WTC11 (cell line): ENCODE data around the gene DCUN1D2. TPM values are rescaled to one million over a fixed set of nuclear protein-coding genes. Genes with fewer than 3 reads are reported as not detected.

Source experiments
- ATAC-seq: fragments of 200-7000 bp; cut with Tn5 transposase; 2 replicates; pipeline ENCODE4 v1.10.0; 2021; ENCODE audit warnings: mild to moderate bottlenecking, moderate library complexity
- CTCF ChIA-PET: fragments of 300-600 bp; sonication (Branson Sonifier 250); formaldehyde crosslinking; loops from one replicate; lab custom pipeline; 2021; ENCODE audit warnings: antibody characterized with exemption; lab: Charles Lee
- POLR2A ChIA-PET: fragments of 350-600 bp; sonication (Branson Sonifier 250); formaldehyde crosslinking; loops from one replicate; lab custom pipeline; 2021; ENCODE audit warnings: antibody characterized with exemption; lab: Charles Lee
- DNase-seq: peaks from one replicate; pipeline ENCODE4 v3.0.0; 2021; ENCODE audit warnings: low spot score
- H3K27ac Mint-ChIP-seq: 2 replicates; pipeline ENCODE4 v1.8.0; 2021; ENCODE audit warnings: mixed read lengths
- H3K27me3 Mint-ChIP-seq: 2 replicates; pipeline ENCODE4 v1.8.0; 2021; ENCODE audit warnings: low read depth, mild to moderate bottlenecking, moderate library complexity, mixed read lengths
- H3K36me3 Mint-ChIP-seq: 2 replicates; pipeline ENCODE4 v1.8.0; 2021; ENCODE audit warnings: mixed read lengths
- H3K4me1 Mint-ChIP-seq: 2 replicates; pipeline ENCODE4 v1.8.0; 2022; ENCODE audit warnings: mixed read lengths
- H3K4me3 Mint-ChIP-seq: 2 replicates; pipeline ENCODE4 v1.8.0; 2021; ENCODE audit warnings: mild to moderate bottlenecking, moderate library complexity, mixed read lengths
- H3K9me3 Mint-ChIP-seq: 2 replicates; pipeline ENCODE4 v1.8.0; 2021; ENCODE audit warnings: mixed read lengths
- ELF4 ChIP-seq: sonication (generic); formaldehyde crosslinking; IDR thresholded peaks from 2 replicates; pipeline ENCODE4 v1.8.1; 2022; ENCODE audit warnings: low read depth, mild to moderate bottlenecking, moderate library complexity, missing genetic modification reagents
- FOXJ3 ChIP-seq: sonication (generic); formaldehyde crosslinking; IDR thresholded peaks from 2 replicates; pipeline ENCODE4 v1.9.0; 2021; ENCODE audit warnings: missing genetic modification reagents, mild to moderate bottlenecking, borderline replicate concordance
- IRF2 ChIP-seq: sonication (generic); formaldehyde crosslinking; IDR thresholded peaks from 2 replicates; pipeline ENCODE4 v1.8.0; 2022; ENCODE audit warnings: low read depth, missing genetic modification reagents, borderline replicate concordance
- JUN ChIP-seq: sonication (generic); formaldehyde crosslinking; IDR thresholded peaks from 2 replicates; pipeline ENCODE4 v1.8.0; 2023; ENCODE audit warnings: mild to moderate bottlenecking, missing genetic modification reagents
- KAT7 ChIP-seq: sonication (generic); formaldehyde crosslinking; IDR thresholded peaks from 2 replicates; pipeline ENCODE4 v1.8.1; 2023; ENCODE audit warnings: missing genetic modification reagents, mild to moderate bottlenecking, borderline replicate concordance
- OVOL2 ChIP-seq: fragments of 250-450 bp; sonication (Bioruptor Pico); IDR thresholded peaks from 2 replicates; pipeline ENCODE4 v1.9.0; 2021; ENCODE audit warnings: mild to moderate bottlenecking, borderline replicate concordance
- PRRX2 ChIP-seq: fragments of 250-450 bp; sonication (Bioruptor Pico); IDR thresholded peaks from 2 replicates; pipeline ENCODE4 v1.8.0; 2021; ENCODE audit warnings: mild to moderate bottlenecking
- SP1 ChIP-seq: sonication (generic); formaldehyde crosslinking; conservative IDR thresholded peaks from 2 replicates; pipeline ENCODE4 v1.8.1; 2022; ENCODE audit warnings: missing genetic modification reagents
- TEAD1 ChIP-seq: sonication (generic); formaldehyde crosslinking; IDR thresholded peaks from 2 replicates; pipeline ENCODE4 v1.8.0; 2022; ENCODE audit warnings: mild to moderate bottlenecking, missing genetic modification reagents
- ZNF121 ChIP-seq: sonication (generic); formaldehyde crosslinking; IDR thresholded peaks from 2 replicates; pipeline ENCODE4 v1.8.0; 2023; ENCODE audit warnings: missing genetic modification reagents
- ZNF138 ChIP-seq: sonication (generic); formaldehyde crosslinking; conservative IDR thresholded peaks from 2 replicates; pipeline ENCODE4 v1.8.1; 2022; ENCODE audit warnings: mild to moderate bottlenecking, moderate library complexity, missing genetic modification reagents
- ZNF671 ChIP-seq: fragments of 250-450 bp; sonication (Bioruptor Pico); IDR thresholded peaks from 2 replicates; pipeline ENCODE4 v1.8.0; 2021; ENCODE audit warnings: mild to moderate bottlenecking
- total RNA-seq: library from RNA; stranded (reverse); gene quantifications from 3 replicates; pipeline ENCODE4 v1.2.3, GENCODE V29; 2021
- TF ChIP-seq, protein P1 (sequence below): sonication (generic); formaldehyde crosslinking; conservative IDR thresholded peaks from 2 replicates; pipeline ENCODE4 v1.8.1; 2023; ENCODE audit warnings: mild to moderate bottlenecking, low read depth, missing genetic modification reagents, moderate library complexity
- TF ChIP-seq, protein P2 (sequence below): sonication (generic); formaldehyde crosslinking; IDR thresholded peaks from 2 replicates; pipeline ENCODE4 v1.8.1; 2022; ENCODE audit warnings: mild to moderate bottlenecking, moderate library complexity, missing genetic modification reagents
- TF ChIP-seq, protein P3 (sequence below): fragments of 250-450 bp; sonication (Bioruptor Pico); IDR thresholded peaks from 2 replicates; pipeline ENCODE4 v1.9.0; 2021; ENCODE audit warnings: mild to moderate bottlenecking
- TF ChIP-seq, protein P4 (sequence below): sonication (generic); formaldehyde crosslinking; IDR thresholded peaks from 2 replicates; pipeline ENCODE4 v1.8.1; 2023; ENCODE audit warnings: mild to moderate bottlenecking, missing genetic modification reagents
- TF ChIP-seq, protein P5 (sequence below): sonication (generic); formaldehyde crosslinking; IDR thresholded peaks from 2 replicates; pipeline ENCODE4 v1.8.0; 2022; ENCODE audit warnings: missing genetic modification reagents
- TF ChIP-seq, protein P6 (sequence below): sonication (generic); formaldehyde crosslinking; IDR thresholded peaks from 2 replicates; pipeline ENCODE4 v1.8.0; 2022; ENCODE audit warnings: mild to moderate bottlenecking, missing genetic modification reagents
- TF ChIP-seq, protein P7 (sequence below): fragments of 200-600 bp; IDR thresholded peaks from 2 replicates; pipeline ENCODE4 v1.8.0; 2022; ENCODE audit warnings: antibody characterized with exemption

The DCUN1D2 gene
- total RNA-seq, 1 experiment from 2014 or later, result 42.5 TPM

DNA sequence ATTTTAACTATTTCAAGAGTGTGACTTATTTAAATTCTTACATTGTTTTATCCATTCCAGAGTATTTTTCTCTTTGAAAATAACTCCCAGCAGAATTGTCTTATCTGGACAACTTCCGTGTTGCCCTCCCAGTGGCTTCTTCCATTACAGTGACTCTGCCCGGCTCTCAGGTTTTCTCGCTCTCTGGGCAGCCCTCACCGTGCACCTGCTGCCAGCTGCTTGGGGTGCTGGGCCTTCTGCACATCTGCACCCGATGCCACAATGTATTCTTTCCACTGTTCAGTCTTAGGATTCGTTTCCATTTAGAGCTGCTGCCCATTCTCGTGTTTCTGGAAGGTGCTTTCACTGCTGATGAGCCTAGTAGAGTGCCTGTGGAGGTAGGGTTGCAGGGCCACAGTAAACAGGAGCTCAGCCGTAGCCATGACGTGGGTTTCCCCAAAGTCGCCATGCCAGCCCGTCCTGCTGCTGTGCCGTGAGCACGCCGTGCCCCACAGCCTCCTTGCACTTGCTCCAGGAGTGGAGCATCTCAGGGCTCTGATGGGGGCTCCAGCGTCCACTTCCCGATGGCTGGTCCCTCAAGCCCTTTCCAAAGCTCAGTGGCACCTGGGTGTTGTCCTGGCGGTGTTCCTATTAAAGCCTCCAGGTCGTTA, 46.1 kb upstream of the DCUN1D2 start:
- TF ChIP-seq ELF4 (no peak), PRRX2 (CRISPR knock-in tag) (no peak), OVOL2 (CRISPR knock-in tag) (no peak), ZNF138 (CRISPR knock-in tag) (no peak)
- TF ChIP-seq, protein P1, sequence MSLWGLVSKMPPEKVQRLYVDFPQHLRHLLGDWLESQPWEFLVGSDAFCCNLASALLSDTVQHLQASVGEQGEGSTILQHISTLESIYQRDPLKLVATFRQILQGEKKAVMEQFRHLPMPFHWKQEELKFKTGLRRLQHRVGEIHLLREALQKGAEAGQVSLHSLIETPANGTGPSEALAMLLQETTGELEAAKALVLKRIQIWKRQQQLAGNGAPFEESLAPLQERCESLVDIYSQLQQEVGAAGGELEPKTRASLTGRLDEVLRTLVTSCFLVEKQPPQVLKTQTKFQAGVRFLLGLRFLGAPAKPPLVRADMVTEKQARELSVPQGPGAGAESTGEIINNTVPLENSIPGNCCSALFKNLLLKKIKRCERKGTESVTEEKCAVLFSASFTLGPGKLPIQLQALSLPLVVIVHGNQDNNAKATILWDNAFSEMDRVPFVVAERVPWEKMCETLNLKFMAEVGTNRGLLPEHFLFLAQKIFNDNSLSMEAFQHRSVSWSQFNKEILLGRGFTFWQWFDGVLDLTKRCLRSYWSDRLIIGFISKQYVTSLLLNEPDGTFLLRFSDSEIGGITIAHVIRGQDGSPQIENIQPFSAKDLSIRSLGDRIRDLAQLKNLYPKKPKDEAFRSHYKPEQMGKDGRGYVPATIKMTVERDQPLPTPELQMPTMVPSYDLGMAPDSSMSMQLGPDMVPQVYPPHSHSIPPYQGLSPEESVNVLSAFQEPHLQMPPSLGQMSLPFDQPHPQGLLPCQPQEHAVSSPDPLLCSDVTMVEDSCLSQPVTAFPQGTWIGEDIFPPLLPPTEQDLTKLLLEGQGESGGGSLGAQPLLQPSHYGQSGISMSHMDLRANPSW (CRISPR knock-in tag), result no peak
- TF ChIP-seq, protein P2, sequence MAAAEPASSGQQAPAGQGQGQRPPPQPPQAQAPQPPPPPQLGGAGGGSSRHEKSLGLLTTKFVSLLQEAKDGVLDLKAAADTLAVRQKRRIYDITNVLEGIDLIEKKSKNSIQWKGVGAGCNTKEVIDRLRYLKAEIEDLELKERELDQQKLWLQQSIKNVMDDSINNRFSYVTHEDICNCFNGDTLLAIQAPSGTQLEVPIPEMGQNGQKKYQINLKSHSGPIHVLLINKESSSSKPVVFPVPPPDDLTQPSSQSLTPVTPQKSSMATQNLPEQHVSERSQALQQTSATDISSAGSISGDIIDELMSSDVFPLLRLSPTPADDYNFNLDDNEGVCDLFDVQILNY, result no peak
- TF ChIP-seq, protein P3, sequence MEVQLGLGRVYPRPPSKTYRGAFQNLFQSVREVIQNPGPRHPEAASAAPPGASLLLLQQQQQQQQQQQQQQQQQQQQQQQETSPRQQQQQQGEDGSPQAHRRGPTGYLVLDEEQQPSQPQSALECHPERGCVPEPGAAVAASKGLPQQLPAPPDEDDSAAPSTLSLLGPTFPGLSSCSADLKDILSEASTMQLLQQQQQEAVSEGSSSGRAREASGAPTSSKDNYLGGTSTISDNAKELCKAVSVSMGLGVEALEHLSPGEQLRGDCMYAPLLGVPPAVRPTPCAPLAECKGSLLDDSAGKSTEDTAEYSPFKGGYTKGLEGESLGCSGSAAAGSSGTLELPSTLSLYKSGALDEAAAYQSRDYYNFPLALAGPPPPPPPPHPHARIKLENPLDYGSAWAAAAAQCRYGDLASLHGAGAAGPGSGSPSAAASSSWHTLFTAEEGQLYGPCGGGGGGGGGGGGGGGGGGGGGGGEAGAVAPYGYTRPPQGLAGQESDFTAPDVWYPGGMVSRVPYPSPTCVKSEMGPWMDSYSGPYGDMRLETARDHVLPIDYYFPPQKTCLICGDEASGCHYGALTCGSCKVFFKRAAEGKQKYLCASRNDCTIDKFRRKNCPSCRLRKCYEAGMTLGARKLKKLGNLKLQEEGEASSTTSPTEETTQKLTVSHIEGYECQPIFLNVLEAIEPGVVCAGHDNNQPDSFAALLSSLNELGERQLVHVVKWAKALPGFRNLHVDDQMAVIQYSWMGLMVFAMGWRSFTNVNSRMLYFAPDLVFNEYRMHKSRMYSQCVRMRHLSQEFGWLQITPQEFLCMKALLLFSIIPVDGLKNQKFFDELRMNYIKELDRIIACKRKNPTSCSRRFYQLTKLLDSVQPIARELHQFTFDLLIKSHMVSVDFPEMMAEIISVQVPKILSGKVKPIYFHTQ (CRISPR knock-in tag), result no peak
- TF ChIP-seq, protein P4, sequence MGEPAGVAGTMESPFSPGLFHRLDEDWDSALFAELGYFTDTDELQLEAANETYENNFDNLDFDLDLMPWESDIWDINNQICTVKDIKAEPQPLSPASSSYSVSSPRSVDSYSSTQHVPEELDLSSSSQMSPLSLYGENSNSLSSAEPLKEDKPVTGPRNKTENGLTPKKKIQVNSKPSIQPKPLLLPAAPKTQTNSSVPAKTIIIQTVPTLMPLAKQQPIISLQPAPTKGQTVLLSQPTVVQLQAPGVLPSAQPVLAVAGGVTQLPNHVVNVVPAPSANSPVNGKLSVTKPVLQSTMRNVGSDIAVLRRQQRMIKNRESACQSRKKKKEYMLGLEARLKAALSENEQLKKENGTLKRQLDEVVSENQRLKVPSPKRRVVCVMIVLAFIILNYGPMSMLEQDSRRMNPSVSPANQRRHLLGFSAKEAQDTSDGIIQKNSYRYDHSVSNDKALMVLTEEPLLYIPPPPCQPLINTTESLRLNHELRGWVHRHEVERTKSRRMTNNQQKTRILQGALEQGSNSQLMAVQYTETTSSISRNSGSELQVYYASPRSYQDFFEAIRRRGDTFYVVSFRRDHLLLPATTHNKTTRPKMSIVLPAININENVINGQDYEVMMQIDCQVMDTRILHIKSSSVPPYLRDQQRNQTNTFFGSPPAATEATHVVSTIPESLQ (CRISPR knock-in tag), result no peak
- Mint-ChIP-seq H3K27me3 (no peaks in the 10 kb centered on the region), H3K4me1 (peaks cover 12% of the 10 kb centered on the region), H3K27ac (no peak overlapping the region; the same call in 1 of the 2 replicates), H3K9me3 (no peaks in the 10 kb centered on the region), H3K36me3 (peaks cover 13% of the 10 kb centered on the region), H3K4me3 (no peak overlapping the region)
- ATAC-seq (no peak), DNase-seq (no peak)
- POLR2A ChIA-PET, result no interaction called here
- CTCF ChIA-PET, result interaction anchor here (1.0 kb wide), 1 partner anchor 25 kb away, joined by 5 read pairs; no protein-coding TSS in a partner anchor

DNA sequence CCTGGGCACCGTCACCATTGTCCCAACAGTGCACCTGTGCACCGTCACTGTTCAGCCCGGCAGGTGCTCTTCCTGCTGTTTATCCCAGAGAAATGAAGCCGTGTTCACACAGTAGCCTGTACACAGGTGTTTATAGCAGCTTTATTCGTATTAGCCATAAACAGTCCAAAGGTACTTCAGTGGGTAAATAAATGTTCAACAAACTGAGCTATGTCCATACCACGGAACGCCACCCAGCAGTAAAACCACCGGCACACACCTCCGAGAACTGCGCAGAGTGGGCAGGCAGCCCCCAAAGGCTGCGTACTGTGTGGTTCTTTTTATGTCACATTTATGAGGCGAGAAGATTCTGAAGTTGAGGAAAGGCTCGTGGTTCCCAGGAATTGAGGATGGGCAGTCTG, 44.9 kb upstream of the DCUN1D2 start:
- peaks cover 18% of the 10 kb centered on the region for H3K4me1 Mint-ChIP-seq
- ChIA-PET CTCF (no interaction called here), POLR2A (no interaction called here)
- 0 out of 2 replicates have a peak overlapping the region, but pooled peaks have one; percentile 20 for H3K27ac Mint-ChIP-seq
- ATAC-seq, result no peak
- no peak overlapping the region for H3K4me3 Mint-ChIP-seq
- no peak for DNase-seq
- H3K36me3 Mint-ChIP-seq, result peaks cover 12% of the 10 kb centered on the region; the same call in 1 of the 2 replicates
- H3K27me3 Mint-ChIP-seq, result no peaks in the 10 kb centered on the region
- no peaks in the 10 kb centered on the region for H3K9me3 Mint-ChIP-seq
- no peak for TF ChIP-seq FOXJ3 (CRISPR knock-in tag)
- no peak for TF ChIP-seq ZNF671 (CRISPR knock-in tag)
- no peak for TF ChIP-seq KAT7
- TF ChIP-seq SP1 (CRISPR knock-in tag), result no peak
- TF ChIP-seq, protein P5, sequence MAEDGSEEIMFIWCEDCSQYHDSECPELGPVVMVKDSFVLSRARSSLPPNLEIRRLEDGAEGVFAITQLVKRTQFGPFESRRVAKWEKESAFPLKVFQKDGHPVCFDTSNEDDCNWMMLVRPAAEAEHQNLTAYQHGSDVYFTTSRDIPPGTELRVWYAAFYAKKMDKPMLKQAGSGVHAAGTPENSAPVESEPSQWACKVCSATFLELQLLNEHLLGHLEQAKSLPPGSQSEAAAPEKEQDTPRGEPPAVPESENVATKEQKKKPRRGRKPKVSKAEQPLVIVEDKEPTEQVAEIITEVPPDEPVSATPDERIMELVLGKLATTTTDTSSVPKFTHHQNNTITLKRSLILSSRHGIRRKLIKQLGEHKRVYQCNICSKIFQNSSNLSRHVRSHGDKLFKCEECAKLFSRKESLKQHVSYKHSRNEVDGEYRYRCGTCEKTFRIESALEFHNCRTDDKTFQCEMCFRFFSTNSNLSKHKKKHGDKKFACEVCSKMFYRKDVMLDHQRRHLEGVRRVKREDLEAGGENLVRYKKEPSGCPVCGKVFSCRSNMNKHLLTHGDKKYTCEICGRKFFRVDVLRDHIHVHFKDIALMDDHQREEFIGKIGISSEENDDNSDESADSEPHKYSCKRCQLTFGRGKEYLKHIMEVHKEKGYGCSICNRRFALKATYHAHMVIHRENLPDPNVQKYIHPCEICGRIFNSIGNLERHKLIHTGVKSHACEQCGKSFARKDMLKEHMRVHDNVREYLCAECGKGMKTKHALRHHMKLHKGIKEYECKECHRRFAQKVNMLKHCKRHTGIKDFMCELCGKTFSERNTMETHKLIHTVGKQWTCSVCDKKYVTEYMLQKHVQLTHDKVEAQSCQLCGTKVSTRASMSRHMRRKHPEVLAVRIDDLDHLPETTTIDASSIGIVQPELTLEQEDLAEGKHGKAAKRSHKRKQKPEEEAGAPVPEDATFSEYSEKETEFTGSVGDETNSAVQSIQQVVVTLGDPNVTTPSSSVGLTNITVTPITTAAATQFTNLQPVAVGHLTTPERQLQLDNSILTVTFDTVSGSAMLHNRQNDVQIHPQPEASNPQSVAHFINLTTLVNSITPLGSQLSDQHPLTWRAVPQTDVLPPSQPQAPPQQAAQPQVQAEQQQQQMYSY (CRISPR knock-in tag), result no peak
- no peak for TF ChIP-seq IRF2
- TF ChIP-seq TEAD1 (CRISPR knock-in tag), result no peak
- TF ChIP-seq, protein P6, sequence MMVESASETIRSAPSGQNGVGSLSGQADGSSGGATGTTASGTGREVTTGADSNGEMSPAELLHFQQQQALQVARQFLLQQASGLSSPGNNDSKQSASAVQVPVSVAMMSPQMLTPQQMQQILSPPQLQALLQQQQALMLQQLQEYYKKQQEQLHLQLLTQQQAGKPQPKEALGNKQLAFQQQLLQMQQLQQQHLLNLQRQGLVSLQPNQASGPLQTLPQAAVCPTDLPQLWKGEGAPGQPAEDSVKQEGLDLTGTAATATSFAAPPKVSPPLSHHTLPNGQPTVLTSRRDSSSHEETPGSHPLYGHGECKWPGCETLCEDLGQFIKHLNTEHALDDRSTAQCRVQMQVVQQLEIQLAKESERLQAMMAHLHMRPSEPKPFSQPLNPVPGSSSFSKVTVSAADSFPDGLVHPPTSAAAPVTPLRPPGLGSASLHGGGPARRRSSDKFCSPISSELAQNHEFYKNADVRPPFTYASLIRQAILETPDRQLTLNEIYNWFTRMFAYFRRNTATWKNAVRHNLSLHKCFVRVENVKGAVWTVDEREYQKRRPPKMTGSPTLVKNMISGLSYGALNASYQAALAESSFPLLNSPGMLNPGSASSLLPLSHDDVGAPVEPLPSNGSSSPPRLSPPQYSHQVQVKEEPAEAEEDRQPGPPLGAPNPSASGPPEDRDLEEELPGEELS (CRISPR knock-in tag), result no peak
- no peak for TF ChIP-seq PRRX2 (CRISPR knock-in tag)
- no peak for TF ChIP-seq JUN
- TF ChIP-seq, protein P7, sequence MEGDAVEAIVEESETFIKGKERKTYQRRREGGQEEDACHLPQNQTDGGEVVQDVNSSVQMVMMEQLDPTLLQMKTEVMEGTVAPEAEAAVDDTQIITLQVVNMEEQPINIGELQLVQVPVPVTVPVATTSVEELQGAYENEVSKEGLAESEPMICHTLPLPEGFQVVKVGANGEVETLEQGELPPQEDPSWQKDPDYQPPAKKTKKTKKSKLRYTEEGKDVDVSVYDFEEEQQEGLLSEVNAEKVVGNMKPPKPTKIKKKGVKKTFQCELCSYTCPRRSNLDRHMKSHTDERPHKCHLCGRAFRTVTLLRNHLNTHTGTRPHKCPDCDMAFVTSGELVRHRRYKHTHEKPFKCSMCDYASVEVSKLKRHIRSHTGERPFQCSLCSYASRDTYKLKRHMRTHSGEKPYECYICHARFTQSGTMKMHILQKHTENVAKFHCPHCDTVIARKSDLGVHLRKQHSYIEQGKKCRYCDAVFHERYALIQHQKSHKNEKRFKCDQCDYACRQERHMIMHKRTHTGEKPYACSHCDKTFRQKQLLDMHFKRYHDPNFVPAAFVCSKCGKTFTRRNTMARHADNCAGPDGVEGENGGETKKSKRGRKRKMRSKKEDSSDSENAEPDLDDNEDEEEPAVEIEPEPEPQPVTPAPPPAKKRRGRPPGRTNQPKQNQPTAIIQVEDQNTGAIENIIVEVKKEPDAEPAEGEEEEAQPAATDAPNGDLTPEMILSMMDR, result no peak
- no peak for TF ChIP-seq ZNF121
